ENCODE results near the gene GPR146.

Gene GPR146

DNA sequence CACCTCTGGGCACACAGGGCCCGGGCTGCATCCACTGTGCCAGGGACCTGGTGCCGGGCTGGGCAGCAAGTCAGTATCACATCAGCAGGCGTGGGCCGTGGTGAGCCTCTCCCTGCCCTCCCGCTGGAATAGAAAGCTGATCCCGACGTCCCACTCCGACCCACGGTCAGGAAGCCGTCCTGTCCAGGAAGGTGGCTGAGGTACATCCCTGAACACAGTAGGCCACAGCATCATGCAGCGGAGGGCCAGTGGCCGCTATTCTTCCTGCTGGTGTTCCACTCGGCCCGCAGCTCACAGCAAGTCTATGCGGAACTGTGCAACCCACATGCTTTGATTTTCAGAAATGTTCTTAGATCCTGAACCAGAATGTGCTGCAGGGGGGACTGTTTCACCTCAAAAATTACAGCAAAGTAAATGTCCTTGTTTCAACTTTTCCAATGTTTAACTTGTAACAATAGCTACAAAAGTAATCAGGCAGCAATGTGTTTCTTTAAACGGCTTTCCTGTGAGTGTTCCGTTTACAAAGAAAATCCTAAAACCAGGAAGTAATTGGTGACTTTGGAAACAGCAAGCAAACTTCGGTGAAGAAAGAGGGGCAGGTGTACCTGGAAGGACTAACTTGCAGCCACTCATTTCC lies 676 bp upstream of the GPR146 start:
- no peak for DNase-seq (ENCODE audit: low read depth, low spot score)

GRCh38 chr7:1045069-1046063 lies 1.0 kb downstream of the GPR146 start:
- DNase-seq (ENCODE audit: low read depth, low spot score) = no peak

DNA sequence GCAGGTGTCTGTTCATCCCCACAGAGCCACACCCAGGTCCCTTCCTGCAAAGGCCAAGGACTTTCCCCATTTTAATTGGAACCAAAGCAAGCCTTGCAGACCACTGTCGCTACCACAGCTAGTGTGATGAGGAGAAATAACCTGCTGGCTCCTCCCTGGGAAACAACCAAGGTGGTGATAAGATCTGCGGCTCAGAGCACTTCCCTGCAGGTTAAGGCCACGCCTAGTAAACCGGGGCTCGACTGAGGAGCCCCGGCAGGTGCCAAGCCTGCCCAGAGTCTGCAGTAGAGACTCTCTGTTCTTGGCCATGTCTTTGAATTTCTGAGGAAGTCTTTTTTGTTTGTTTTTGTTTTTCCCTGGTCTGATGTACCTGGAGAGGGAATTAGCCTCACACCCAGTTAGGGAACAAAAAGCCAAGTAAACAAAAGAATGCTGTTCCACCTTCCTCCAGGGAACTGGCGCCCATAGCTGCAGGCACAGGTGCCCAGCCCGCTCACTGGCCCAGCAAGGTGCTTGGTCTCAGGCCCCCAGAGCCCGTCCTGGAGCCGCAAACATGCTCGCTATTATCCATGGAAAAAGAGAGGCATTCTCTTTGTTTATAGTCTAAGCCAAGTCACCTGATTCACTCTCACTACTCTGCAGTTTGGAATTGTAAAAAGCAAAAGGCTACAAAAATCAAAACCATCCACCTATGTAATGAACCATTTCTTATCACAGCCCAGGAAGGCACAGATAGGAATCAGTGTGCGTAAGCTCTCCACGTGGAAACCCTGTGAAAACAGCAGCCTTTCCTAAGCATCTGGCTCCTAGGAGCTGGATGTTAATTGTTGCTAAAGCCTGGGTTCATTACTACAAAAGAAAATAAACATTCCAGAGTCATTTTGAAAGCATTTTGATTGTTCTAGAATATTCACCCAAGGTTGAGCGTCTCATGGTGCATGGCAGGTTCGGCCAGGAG lies 2.7 kb downstream of the GPR146 start:
- no peak for DNase-seq (ENCODE audit: low read depth, low spot score)

GRCh38 chr7:1049006-1049741 lies 4.8 kb downstream of the GPR146 start:
- DNase-seq (ENCODE audit: low read depth, low spot score) = no peak

DNA sequence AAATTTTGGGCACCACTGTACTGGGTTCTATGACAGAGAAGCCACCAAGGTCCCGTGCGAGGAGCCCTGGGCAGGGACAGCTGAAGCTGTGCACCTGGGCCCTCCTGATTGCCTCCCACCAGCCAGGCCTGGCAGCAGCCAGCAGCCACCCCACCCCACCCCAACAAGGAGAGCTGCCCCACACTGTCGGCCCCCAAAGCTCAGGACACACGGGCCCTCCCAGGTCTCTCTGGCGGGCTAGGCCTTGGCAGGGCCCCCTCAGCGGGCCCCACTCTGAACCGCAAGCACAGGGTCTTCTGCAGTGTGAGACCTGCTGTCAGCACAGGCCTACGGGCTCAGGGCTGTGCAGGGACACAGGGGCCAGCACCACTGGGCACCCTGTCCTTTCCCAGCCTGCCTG lies 5.5 kb downstream of the GPR146 start:
- DNase-seq (ENCODE audit: low read depth, low spot score) = no peak

DNA sequence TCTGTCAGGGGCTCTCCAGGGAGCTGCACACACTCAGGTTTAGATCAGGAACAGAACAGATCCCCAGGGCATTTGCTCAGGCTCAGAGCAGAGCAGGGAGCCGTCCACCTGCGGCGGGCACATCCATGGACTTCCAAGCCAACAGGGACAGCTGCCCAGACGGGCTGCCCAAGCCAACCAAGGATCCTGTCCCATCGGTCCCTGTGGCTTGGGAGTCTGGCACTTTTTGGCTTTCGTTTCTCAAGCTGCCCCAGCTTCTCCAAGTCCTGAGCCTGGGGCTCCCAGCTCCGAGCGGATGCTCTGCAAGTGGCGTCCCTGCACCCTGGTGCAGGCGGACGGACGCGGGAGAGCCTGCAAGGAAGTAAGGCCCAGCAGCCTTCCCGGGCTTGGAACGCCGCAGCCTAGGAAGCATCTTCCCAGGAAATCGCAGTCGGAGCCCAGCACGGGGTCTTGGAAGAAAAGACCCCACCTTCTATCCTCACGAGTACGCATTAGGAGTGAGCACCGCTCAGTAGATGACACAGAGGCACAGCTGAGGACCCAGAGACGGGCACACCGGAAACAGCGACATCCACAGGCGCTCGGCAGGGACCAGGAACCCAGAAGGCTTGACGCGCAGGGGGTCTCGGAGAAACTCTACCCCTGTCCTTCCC lies 6.0 kb downstream of the GPR146 start:
- no peak for DNase-seq (ENCODE audit: low read depth, low spot score)

GRCh38 chr7:1050956-1051690 lies 6.8 kb downstream of the GPR146 start:
- DNase-seq (ENCODE audit: low read depth, low spot score) = no peak

- DNase-seq (ENCODE audit: low read depth, low spot score) = no peak
These were observed 7.9 kb downstream of the GPR146 start for GRCh38 chr7:1052031-1052818.

GRCh38 chr7:1053002-1053411 lies 8.7 kb downstream of the GPR146 start:
- DNase-seq (ENCODE audit: low read depth, low spot score) = no peak

GRCh38 chr7:1053816-1054370 lies 9.5 kb downstream of the GPR146 start:
- DNase-seq (ENCODE audit: low read depth, low spot score) = no peak

DNA sequence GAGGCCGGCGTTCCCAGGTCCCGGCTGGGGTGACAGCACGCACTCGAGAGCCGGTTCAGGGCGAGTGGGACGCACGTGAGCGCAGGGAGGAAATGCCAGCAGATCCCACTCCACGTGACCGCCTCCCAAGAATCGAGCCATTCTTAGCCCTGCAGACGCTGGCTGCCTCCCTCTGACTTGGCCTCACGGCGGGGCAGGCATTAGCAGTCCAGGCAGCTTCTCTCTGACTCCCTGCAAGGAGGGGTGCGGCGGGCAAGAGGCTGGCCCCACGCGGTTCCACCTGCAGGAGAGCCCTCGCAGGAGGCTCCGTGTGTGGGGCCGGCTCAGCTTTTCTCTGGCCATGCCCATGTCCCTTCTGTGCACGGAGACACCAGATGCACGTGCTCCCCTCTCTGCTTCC lies 10.1 kb downstream of the GPR146 start:
- DNase-seq (ENCODE audit: low read depth, low spot score) = no peak

- no peak for DNase-seq (ENCODE audit: low read depth, low spot score)
These were observed 10.6 kb downstream of the GPR146 start for GRCh38 chr7:1054861-1055450.

DNA sequence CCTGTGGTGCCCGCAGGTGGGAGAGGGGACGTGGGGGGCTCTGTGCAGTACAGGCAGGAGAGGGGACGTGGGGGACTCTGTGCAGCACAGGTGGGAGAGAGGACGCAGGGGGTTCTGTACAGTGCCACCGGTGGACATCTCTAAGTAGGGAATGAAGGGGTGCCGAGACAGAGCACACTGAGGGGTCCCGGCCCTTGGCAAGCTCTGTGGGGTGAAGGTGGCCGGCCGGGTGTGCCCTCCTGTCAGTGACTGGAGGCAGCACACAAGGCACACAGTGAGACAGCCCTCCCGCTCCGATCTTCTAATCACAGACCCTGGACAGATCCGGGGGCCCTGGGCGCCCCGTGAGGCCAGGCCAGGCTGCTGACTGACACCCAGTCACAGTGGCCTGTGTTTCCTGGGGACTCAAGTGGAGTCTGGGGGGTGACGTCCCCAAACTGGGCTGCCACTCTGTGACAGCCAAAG lies 11.2 kb downstream of the GPR146 start:
- no peak for DNase-seq (ENCODE audit: low read depth, low spot score)

GRCh38 chr7:1055956-1056784 lies 11.8 kb downstream of the GPR146 start:
- DNase-seq (ENCODE audit: low read depth, low spot score) = no peak

- no peak for DNase-seq (ENCODE audit: low read depth, low spot score)
These were observed 12.6 kb downstream of the GPR146 start for GRCh38 chr7:1056785-1057410.

DNA sequence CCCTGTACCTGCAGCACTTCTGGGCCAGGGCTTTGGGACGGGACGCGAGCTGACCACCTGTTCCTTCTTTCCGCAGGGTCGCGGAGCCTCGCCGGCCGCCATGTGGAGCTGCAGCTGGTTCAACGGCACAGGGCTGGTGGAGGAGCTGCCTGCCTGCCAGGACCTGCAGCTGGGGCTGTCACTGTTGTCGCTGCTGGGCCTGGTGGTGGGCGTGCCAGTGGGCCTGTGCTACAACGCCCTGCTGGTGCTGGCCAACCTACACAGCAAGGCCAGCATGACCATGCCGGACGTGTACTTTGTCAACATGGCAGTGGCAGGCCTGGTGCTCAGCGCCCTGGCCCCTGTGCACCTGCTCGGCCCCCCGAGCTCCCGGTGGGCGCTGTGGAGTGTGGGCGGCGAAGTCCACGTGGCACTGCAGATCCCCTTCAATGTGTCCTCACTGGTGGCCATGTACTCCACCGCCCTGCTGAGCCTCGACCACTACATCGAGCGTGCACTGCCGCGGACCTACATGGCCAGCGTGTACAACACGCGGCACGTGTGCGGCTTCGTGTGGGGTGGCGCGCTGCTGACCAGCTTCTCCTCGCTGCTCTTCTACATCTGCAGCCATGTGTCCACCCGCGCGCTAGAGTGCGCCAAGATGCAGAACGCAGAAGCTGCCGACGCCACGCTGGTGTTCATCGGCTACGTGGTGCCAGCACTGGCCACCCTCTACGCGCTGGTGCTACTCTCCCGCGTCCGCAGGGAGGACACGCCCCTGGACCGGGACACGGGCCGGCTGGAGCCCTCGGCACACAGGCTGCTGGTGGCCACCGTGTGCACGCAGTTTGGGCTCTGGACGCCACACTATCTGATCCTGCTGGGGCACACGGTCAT lies 13.3 kb downstream of the GPR146 start:
- no peak for DNase-seq (ENCODE audit: low read depth, low spot score)

Measured in smooth muscle cell of the brain vasculature (primary cell).